Activated effector memory CD4-positive, alpha-beta T cell treated with anti-CD3 and anti-CD28 coated beads, Interleukin-2, amount 50 U/mL, for 16 hours (primary cell): ENCODE data around the gene GRAMD1B.
A peak's percentile ranks its signal among the peaks of the same experiment; 100 is the strongest.

Source experiments
- DNase-seq: peaks from one replicate; pipeline ENCODE4 v3.0.0-alpha.2; 2020

Gene GRAMD1B

GRCh38 chr11:123575441-123575840 is 145.4 kb downstream of the GRAMD1B start:
- no peak for DNase-seq

DNA sequence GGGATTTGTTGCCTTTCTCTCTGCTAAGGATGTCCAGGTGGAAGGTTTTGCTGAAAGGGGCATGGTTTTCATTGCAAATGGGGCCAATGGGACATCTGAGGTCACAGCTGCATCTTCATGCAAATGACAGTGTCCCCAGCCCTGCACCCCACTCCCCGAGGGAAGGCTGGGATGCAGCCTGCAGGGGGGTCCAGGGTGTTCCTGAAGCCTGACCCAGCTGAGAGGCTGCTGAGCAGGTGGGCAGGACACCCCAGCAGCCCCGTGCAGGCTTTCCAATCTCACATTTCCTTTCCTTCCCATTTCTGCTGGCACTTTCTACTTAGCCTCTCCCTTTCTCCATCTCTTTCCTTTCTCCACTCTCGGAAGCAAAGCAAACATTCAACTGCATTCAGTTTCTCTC is 146.0 kb downstream of the GRAMD1B start:
- no peak for DNase-seq

GRCh38 chr11:123576501-123576900 is 146.4 kb downstream of the GRAMD1B start:
- DNase-seq, result no peak

DNA sequence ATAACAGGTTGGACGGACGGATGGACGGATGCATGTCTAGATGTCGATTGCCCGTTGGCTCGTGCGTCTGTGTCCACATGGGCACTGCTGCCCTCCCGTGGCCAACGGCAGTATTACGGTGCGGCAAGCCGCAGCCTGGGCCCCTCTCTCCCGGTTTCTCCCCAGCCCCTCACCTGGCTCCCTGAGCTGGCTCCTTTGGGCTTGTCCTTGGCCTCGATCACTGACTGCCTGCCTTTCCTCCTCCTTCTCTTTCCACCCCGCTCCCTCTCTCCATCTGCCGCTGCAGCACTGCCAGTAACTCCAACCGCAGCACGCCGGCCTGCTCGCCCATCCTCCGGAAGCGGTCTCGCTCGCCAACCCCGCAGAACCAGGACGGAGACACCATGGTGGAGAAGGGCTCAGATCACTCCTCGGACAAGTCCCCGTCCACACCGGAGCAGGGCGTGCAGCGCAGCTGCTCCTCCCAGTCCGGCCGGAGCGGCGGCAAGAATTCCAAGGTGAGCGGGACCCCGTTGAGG is 147.1 kb downstream of the GRAMD1B start:
- peak; percentile 87 for DNase-seq

GRCh38 chr11:123578778-123579481 is 148.9 kb downstream of the GRAMD1B start:
- DNase-seq, result no peak

GRCh38 chr11:123579482-123579812 is 149.4 kb downstream of the GRAMD1B start:
- no peak for DNase-seq

GRCh38 chr11:123580137-123580536 is 150.1 kb downstream of the GRAMD1B start:
- no peak for DNase-seq

- DNase-seq, result peak; percentile 86
Measured at GRCh38 chr11:123580557-123581275, 150.6 kb downstream of the GRAMD1B start.

- no peak for DNase-seq
Measured at GRCh38 chr11:123581651-123582399, 151.8 kb downstream of the GRAMD1B start.

- no peak for DNase-seq
Measured at GRCh38 chr11:123582992-123583504, 153.0 kb downstream of the GRAMD1B start.

- no peak for DNase-seq
Measured at GRCh38 chr11:123584186-123584585, 154.1 kb downstream of the GRAMD1B start.

- DNase-seq, result no peak
Measured at GRCh38 chr11:123584737-123585136, 154.7 kb downstream of the GRAMD1B start.

- DNase-seq, result no peak
Measured at GRCh38 chr11:123585206-123585605, 155.1 kb downstream of the GRAMD1B start.

DNA sequence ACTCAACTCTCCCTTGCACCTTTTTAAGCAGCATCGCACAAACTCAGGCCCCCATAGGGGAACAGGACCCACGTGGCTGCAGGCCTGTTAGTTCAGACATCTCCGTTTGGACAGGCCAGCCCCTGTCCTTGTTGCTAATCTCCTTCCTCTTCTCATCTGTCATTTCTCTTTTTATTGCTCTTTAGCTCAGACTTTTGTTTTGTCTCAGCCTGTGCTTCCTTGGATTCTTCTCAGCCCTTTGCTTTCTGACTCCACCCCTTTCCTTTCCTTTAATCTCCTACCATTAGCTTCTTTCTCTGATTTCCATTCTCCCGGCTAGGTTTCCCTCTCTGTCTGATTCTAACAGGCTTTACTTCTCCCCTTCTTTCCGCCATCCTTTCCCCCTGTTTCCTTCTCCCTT is 155.6 kb downstream of the GRAMD1B start:
- DNase-seq, result no peak

GRCh38 chr11:123586568-123586967 is 156.5 kb downstream of the GRAMD1B start:
- no peak for DNase-seq

DNA sequence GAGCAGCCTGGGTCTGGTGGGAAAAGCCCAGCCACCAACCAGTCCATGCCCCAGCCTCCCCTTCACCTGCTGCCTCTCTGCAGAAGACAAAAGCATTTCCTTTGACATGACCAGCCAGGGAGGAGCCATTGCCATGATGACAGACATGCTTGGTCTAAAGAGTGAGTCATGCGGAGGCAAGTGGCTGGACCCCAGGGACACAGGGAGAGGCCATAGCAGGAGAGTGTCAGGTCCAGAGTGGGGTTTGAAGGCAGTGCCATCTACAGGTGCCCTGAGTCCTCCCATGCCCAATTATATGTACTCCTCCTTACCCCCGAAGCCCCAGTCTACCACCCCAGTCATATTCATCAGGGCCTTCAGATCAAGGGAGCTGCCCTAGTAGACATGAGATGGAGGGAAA is 157.0 kb downstream of the GRAMD1B start:
- DNase-seq, result no peak

DNA sequence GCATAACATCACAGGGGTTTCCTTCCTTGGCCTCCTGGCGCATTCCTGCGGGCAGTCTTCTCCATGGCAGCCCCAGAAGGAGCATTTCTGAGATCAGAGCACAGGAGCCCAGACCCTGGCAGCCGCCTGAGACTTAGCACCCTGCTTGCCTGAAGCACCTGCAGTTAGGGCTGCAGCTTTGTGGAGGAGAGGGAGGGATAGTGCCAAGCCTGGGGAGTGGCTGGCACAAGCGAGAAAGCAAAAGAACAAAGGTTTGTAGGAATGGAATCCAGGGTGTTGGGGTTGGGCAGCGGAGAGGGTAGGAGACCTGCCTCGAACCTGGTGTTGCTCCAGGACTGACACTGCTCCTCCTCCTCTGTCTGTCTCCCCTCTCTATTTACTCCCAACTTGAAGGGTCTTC is 157.5 kb downstream of the GRAMD1B start:
- no peak for DNase-seq

DNA sequence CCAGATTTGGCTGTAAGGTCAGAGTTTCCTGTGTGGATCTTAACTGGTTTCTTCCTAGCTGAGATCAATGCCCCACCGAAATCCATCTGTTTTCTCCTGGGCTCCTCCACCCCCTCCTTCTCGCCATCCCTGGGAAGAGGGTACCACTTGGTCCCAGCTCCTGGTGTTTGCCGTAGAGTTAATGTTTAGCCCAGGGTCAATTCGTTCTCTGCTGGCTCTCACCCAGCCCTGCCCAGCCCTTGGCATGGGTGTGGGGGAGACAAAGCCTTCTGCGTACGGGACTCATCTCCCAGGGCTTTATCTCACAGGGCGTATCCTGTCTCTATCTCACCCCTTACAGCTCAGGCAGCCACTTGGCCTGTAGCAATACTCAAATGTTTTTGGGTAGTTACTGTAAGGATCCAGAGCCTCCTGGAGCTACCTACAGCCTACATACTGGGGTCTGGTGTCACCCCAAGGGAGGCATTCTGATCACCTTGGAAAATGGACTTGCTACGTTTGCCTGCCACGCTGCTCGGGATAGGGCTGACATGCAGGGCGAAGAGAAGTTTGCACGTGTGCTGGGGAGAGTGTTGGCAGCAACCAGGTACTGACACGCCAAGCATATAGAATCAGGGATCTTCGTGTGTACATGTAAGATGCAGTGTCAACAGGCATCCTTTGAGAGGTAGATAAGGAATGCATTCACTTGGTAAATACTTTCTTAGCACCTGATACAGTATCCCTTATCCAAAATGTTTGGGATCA is 158.2 kb downstream of the GRAMD1B start:
- DNase-seq, result no peak

- DNase-seq, result no peak
Measured at GRCh38 chr11:123588864-123589262, 158.8 kb downstream of the GRAMD1B start.

DNA sequence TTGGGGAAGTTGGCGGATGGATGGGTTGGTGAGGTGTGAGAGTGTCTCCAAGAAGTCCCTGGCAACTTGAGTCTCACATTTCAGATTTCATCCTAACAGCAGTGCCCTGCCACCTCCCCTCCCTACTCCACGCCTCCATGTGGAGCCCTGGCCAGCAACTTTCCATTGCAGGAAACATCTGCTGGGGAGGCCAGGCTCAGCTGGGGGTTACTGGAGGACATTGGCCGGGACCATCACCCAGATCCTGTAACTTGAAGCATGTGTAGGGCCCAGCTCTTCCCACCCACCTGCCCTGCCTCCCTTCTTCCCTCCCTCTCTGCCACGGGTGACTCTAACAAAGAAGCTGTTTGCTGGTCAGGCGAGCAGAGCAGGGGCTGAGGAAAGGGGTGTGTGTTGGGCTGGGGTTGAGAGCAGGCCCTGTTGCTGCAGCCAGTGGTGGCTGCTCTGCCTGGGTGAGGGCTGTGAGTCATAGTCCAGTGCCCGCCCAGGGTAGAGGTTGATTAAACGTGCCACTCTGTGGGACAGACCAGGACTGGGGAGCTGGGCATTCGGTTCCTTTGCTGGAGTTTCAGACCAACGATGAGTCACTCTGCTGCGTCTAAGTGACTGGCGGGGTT is 160.3 kb downstream of the GRAMD1B start:
- no peak for DNase-seq

- no peak for DNase-seq
Measured at GRCh38 chr11:123593570-123593969, 163.5 kb downstream of the GRAMD1B start.

- no peak for DNase-seq
Measured at GRCh38 chr11:123594188-123594901, 164.3 kb downstream of the GRAMD1B start.
